Osteocyte (in vitro differentiated cells): ENCODE results near the gene SPAG16. TPM values are rescaled to one million over a fixed set of nuclear protein-coding genes. Genes with fewer than 3 reads are reported as not detected.

Source experiments
- DNase-seq: peaks from one replicate; pipeline ENCODE4 v3.0.0; 2021; ENCODE audit warnings: mixed read lengths; ENCODE audit not compliant: unreplicated experiment; ENCODE audit errors: extremely low spot score
- H3K27ac Mint-ChIP-seq: one replicate; pipeline ENCODE4 v1.8.0; 2021; ENCODE audit warnings: mild to moderate bottlenecking, mixed read lengths; ENCODE audit not compliant: unreplicated experiment
- H3K27me3 Mint-ChIP-seq: one replicate; pipeline ENCODE4 v1.8.0; 2021; ENCODE audit warnings: mixed read lengths; ENCODE audit not compliant: unreplicated experiment
- H3K36me3 Mint-ChIP-seq: one replicate; pipeline ENCODE4 v1.8.0; 2021; ENCODE audit warnings: mixed read lengths; ENCODE audit not compliant: unreplicated experiment
- H3K4me1 Mint-ChIP-seq: one replicate; pipeline ENCODE4 v1.8.0; 2021; ENCODE audit warnings: mixed read lengths; ENCODE audit not compliant: unreplicated experiment
- H3K4me3 Mint-ChIP-seq: one replicate; pipeline ENCODE4 v1.8.0; 2021; ENCODE audit warnings: mild to moderate bottlenecking, moderate library complexity, mixed read lengths; ENCODE audit not compliant: unreplicated experiment
- H3K9me3 Mint-ChIP-seq: one replicate; pipeline ENCODE4 v1.8.0; 2021; ENCODE audit warnings: mixed read lengths; ENCODE audit not compliant: unreplicated experiment
- CTCF ChIP-seq: fragments of 200-600 bp; sonication (generic); IDR thresholded peaks from 2 replicates; pipeline ENCODE4 v1.5.0; 2021; ENCODE audit warnings: antibody characterized with exemption, mild to moderate bottlenecking, moderate library complexity
- total RNA-seq: library from RNA; stranded (reverse); gene quantifications from 2 replicates; pipeline ENCODE4 v1.2.1, GENCODE V29; 2021

The SPAG16 gene
- total RNA-seq, 1 donor from 2014 or later = 20.7 TPM

- no peak for DNase-seq
- no peaks in the 10 kb centered on the region for H3K27me3 Mint-ChIP-seq
- no peak overlapping the region for H3K4me3 Mint-ChIP-seq
- H3K27ac Mint-ChIP-seq = no peak overlapping the region
- no peaks in the 10 kb centered on the region for H3K9me3 Mint-ChIP-seq
- H3K4me1 Mint-ChIP-seq = peaks cover 8% of the 10 kb centered on the region
- no peaks in the 10 kb centered on the region for H3K36me3 Mint-ChIP-seq
- no peak for TF ChIP-seq CTCF
Observed at GRCh38 chr2:213649176-213649575, 364.9 kb downstream of the SPAG16 start.

- Mint-ChIP-seq H3K4me3 (no peak overlapping the region), H3K36me3 (no peaks in the 10 kb centered on the region), H3K27ac (no peak overlapping the region), H3K4me1 (no peaks in the 10 kb centered on the region), H3K9me3 (peaks cover 14% of the 10 kb centered on the region), H3K27me3 (no peaks in the 10 kb centered on the region)
- no peak for TF ChIP-seq CTCF
- DNase-seq = no peak
Observed at GRCh38 chr2:213664817-213665216, 380.6 kb downstream of the SPAG16 start.

GRCh38 chr2:213669657-213670056 lies 385.4 kb downstream of the SPAG16 start:
- no peaks in the 10 kb centered on the region for H3K4me1 Mint-ChIP-seq

GRCh38 chr2:213678437-213679218 lies 394.4 kb downstream of the SPAG16 start:
- H3K4me1 Mint-ChIP-seq = no peaks in the 10 kb centered on the region
- no peak for DNase-seq
- H3K9me3 Mint-ChIP-seq = no peaks in the 10 kb centered on the region
- H3K4me3 Mint-ChIP-seq = no peak overlapping the region
- H3K27me3 Mint-ChIP-seq = peaks cover 9% of the 10 kb centered on the region
- no peak for TF ChIP-seq CTCF
- H3K36me3 Mint-ChIP-seq = no peaks in the 10 kb centered on the region
- no peak overlapping the region for H3K27ac Mint-ChIP-seq

More at GRCh38 chr2:213669657-213670056, 385.4 kb downstream of the SPAG16 start:
- no peak for TF ChIP-seq CTCF
- Mint-ChIP-seq H3K4me3 (no peak overlapping the region), H3K27ac (no peak overlapping the region), H3K27me3 (no peaks in the 10 kb centered on the region), H3K9me3 (peaks cover 3% of the 10 kb centered on the region), H3K36me3 (no peaks in the 10 kb centered on the region)
- DNase-seq = no peak

- Mint-ChIP-seq H3K9me3 (no peaks in the 10 kb centered on the region), H3K4me1 (no peaks in the 10 kb centered on the region), H3K27me3 (peaks cover 9% of the 10 kb centered on the region), H3K4me3 (no peak overlapping the region), H3K27ac (no peak overlapping the region), H3K36me3 (no peaks in the 10 kb centered on the region)
- TF ChIP-seq CTCF = no peak
- DNase-seq = no peak
Observed at GRCh38 chr2:213679894-213680293, 395.6 kb downstream of the SPAG16 start.
